Jurkat, Clone E6-1 (cell line): ENCODE results near the gene MEIS3.
"Not testable (repeated sequence)": the region's sequence is repeated elsewhere in the genome, so short reads cannot be mapped to it uniquely, and the experiment has no call there.

ENCODE experiments used
- DNase-seq: peaks from one replicate; pipeline ENCODE4 v3.0.0-alpha.2; 2011; ENCODE audit warnings: low read depth, low spot score
- H3K4me3 ChIP-seq: 2 replicates; pipeline ENCODE4 v1.5.1; 2011; ENCODE audit warnings: mild to moderate bottlenecking, low read length, control low read depth, moderate library complexity

MEIS3 gene

GRCh38 chr19:47391510-47392223 lies 27.7 kb downstream of the MEIS3 start:
- H3K4me3 ChIP-seq, result no peak overlapping the region
- DNase-seq, result peak; percentile 53

- H3K4me3 ChIP-seq, result no peak overlapping the region
- DNase-seq, result no peak
These were observed 28.5 kb downstream of the MEIS3 start for GRCh38 chr19:47390533-47391488.

GRCh38 chr19:47389150-47389556 lies 30.2 kb downstream of the MEIS3 start:
- DNase-seq, result no peak
- no peak overlapping the region for H3K4me3 ChIP-seq

- not testable (repeated sequence) for DNase-seq, H3K4me3 ChIP-seq
These were observed 30.6 kb downstream of the MEIS3 start for GRCh38 chr19:47388721-47389120.

GRCh38 chr19:47387623-47388022 lies 31.7 kb downstream of the MEIS3 start:
- not testable (repeated sequence) for DNase-seq, H3K4me3 ChIP-seq

- not testable (repeated sequence) for H3K4me3 ChIP-seq, DNase-seq
These were observed 32.7 kb downstream of the MEIS3 start for GRCh38 chr19:47386582-47386981.

GRCh38 chr19:47384533-47384932 lies 34.8 kb downstream of the MEIS3 start:
- H3K4me3 ChIP-seq, DNase-seq: not testable (repeated sequence)

GRCh38 chr19:47383890-47384289 lies 35.4 kb downstream of the MEIS3 start:
- not testable (repeated sequence) for DNase-seq, H3K4me3 ChIP-seq

GRCh38 chr19:47381653-47382279 lies 37.6 kb downstream of the MEIS3 start:
- DNase-seq, result peak; percentile 21
- no peak overlapping the region for H3K4me3 ChIP-seq

GRCh38 chr19:47381121-47381520 lies 38.2 kb downstream of the MEIS3 start:
- no peak for DNase-seq
- no peak overlapping the region for H3K4me3 ChIP-seq

GRCh38 chr19:47380559-47380958 lies 38.8 kb downstream of the MEIS3 start:
- H3K4me3 ChIP-seq, result no peak overlapping the region
- DNase-seq, result no peak

- no peak overlapping the region for H3K4me3 ChIP-seq
- no peak for DNase-seq
These were observed 39.9 kb downstream of the MEIS3 start for GRCh38 chr19:47379381-47379938.

- no peak overlapping the region for H3K4me3 ChIP-seq
- DNase-seq, result no peak
These were observed 41.1 kb downstream of the MEIS3 start for GRCh38 chr19:47378246-47378645.

- H3K4me3 ChIP-seq, result no peak overlapping the region
- DNase-seq, result no peak
These were observed 41.5 kb downstream of the MEIS3 start for GRCh38 chr19:47377801-47378200.

- DNase-seq, result no peak
These were observed 42.1 kb downstream of the MEIS3 start for GRCh38 chr19:47377208-47377701.

GRCh38 chr19:47376589-47377144 lies 42.7 kb downstream of the MEIS3 start:
- H3K4me3 ChIP-seq, result no peak overlapping the region
- DNase-seq, result no peak

More at GRCh38 chr19:47377208-47377701, 42.1 kb downstream of the MEIS3 start:
- no peak overlapping the region for H3K4me3 ChIP-seq

GRCh38 chr19:47375694-47376588 lies 43.4 kb downstream of the MEIS3 start:
- H3K4me3 ChIP-seq, result no peak overlapping the region
- no peak for DNase-seq
